VCaP (cell line): ENCODE data around the gene RBBP8NL.

Experiments
- H3K27ac ChIP-seq: fragments of 450-650 bp; 2 replicates; pipeline ENCODE4 v1.5.1; 2017
- TF ChIP-seq, protein P1 (sequence below): fragments of 450-650 bp; conservative IDR thresholded peaks from 2 replicates; pipeline ENCODE4 v1.5.1; 2017; ENCODE audit warnings: mild to moderate bottlenecking, moderate library complexity

The RBBP8NL gene

GRCh38 chr20:62402456-62403150 lies 24.7 kb downstream of the RBBP8NL start:
- TF ChIP-seq, protein P1, sequence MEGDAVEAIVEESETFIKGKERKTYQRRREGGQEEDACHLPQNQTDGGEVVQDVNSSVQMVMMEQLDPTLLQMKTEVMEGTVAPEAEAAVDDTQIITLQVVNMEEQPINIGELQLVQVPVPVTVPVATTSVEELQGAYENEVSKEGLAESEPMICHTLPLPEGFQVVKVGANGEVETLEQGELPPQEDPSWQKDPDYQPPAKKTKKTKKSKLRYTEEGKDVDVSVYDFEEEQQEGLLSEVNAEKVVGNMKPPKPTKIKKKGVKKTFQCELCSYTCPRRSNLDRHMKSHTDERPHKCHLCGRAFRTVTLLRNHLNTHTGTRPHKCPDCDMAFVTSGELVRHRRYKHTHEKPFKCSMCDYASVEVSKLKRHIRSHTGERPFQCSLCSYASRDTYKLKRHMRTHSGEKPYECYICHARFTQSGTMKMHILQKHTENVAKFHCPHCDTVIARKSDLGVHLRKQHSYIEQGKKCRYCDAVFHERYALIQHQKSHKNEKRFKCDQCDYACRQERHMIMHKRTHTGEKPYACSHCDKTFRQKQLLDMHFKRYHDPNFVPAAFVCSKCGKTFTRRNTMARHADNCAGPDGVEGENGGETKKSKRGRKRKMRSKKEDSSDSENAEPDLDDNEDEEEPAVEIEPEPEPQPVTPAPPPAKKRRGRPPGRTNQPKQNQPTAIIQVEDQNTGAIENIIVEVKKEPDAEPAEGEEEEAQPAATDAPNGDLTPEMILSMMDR, result no peak
- no peak overlapping the region for H3K27ac ChIP-seq

GRCh38 chr20:62401331-62401779 lies 26.0 kb downstream of the RBBP8NL start:
- TF ChIP-seq, protein P1, result no peak
- H3K27ac ChIP-seq, result no peak overlapping the region

- H3K27ac ChIP-seq, result no peak overlapping the region
- TF ChIP-seq, protein P1, result no peak
Measured at GRCh38 chr20:62400541-62400940, 26.8 kb downstream of the RBBP8NL start.

- no peak overlapping the region for H3K27ac ChIP-seq
Measured at GRCh38 chr20:62400021-62400420, 27.3 kb downstream of the RBBP8NL start.

GRCh38 chr20:62398120-62398821 lies 29.1 kb downstream of the RBBP8NL start:
- TF ChIP-seq, protein P1, result no peak

More at GRCh38 chr20:62400021-62400420, 27.3 kb downstream of the RBBP8NL start:
- TF ChIP-seq, protein P1, result no peak

GRCh38 chr20:62396367-62397239 lies 30.7 kb downstream of the RBBP8NL start:
- TF ChIP-seq, protein P1, result no peak
- no peak overlapping the region for H3K27ac ChIP-seq

More at GRCh38 chr20:62398120-62398821, 29.1 kb downstream of the RBBP8NL start:
- H3K27ac ChIP-seq, result no peak overlapping the region
